Fibroblast of skin of back (primary cell): ENCODE measurements around the gene NFS1.

ENCODE experiments used
- DNase-seq: peaks from one replicate; pipeline ENCODE4 v3.0.0-alpha.2; 2013

The NFS1 gene

GRCh38 chr20:35636095-35636494 is 63.1 kb downstream of the NFS1 start:
- DNase-seq = no peak

- DNase-seq = no peak
Observed at GRCh38 chr20:35635652-35636051, 63.5 kb downstream of the NFS1 start.

GRCh38 chr20:35632539-35633115 is 66.5 kb downstream of the NFS1 start:
- no peak for DNase-seq

GRCh38 chr20:35630636-35631035 is 68.5 kb downstream of the NFS1 start:
- no peak for DNase-seq

GRCh38 chr20:35629427-35630145 is 69.6 kb downstream of the NFS1 start:
- no peak for DNase-seq

GRCh38 chr20:35627121-35627520 is 72.0 kb downstream of the NFS1 start:
- DNase-seq = no peak

- no peak for DNase-seq
Observed at GRCh38 chr20:35626386-35627001, 72.7 kb downstream of the NFS1 start.

GRCh38 chr20:35625584-35626385 is 73.4 kb downstream of the NFS1 start:
- DNase-seq = no peak

GRCh38 chr20:35621560-35621946 is 77.6 kb downstream of the NFS1 start:
- no peak for DNase-seq

GRCh38 chr20:35620818-35621559 is 78.2 kb downstream of the NFS1 start:
- no peak for DNase-seq

GRCh38 chr20:35619196-35620095 is 79.7 kb downstream of the NFS1 start:
- peak; percentile 84 for DNase-seq

- DNase-seq = peak; percentile 16
Observed at GRCh38 chr20:35618263-35619131, 80.7 kb downstream of the NFS1 start.
